GM10248 (cell line): ENCODE results near the gene EFHC1.

Source experiments
- CTCF ChIA-PET: fragments of 300-600 bp; sonication (Branson Sonifier 250); formaldehyde crosslinking; extraction: SDS; loops from one replicate; lab custom pipeline; 2021; ENCODE audit warnings: antibody characterized with exemption; lab: Yijun Ruan, JAX
- POLR2A ChIA-PET: fragments of 350-650 bp; sonication (Branson Sonifier 250); formaldehyde crosslinking; extraction: SDS; loops from one replicate; lab custom pipeline; 2020; ENCODE audit warnings: antibody characterized with exemption; lab: Yijun Ruan, JAX
- DNase-seq: peaks from one replicate; pipeline ENCODE4 v3.0.0; 2012; ENCODE audit errors: extremely low spot score
- CTCF ChIP-seq: IDR thresholded peaks from 2 replicates; pipeline ENCODE4 v1.5.1; 2012; ENCODE audit warnings: mild to moderate bottlenecking, low read depth; ENCODE audit errors: extremely low read depth, missing control alignments, control extremely low read depth

The EFHC1 gene

GRCh38 chr6:52389264-52389625 lies 30.9 kb upstream of the EFHC1 start:
- ChIA-PET CTCF (interaction anchor here (1.3 to 10.0 kb wide), 9 partner anchors 12 to 103 kb away, joined by 3 to 99 read pairs (median 7); partner anchors contain the start of gene PAQR8), POLR2A (interaction anchor here (0.9 kb wide), 1 partner anchor 27 kb away, joined by 6 read pairs; the partner anchor contains the start of gene PAQR8)
- no peak for TF ChIP-seq CTCF
- DNase-seq = no peak

- DNase-seq = peak; percentile 56
- TF ChIP-seq CTCF = no peak
- CTCF ChIA-PET = interaction anchor here (0.7 to 10.0 kb wide), 15 partner anchors 8 to 274 kb away, joined by 3 to 99 read pairs (median 5); partner anchors contain the start of gene PAQR8
- POLR2A ChIA-PET = interaction anchor here (0.9 kb wide), 1 partner anchor 28 kb away, joined by 6 read pairs; the partner anchor contains the start of gene PAQR8
Observed at GRCh38 chr6:52389626-52390360, 30.3 kb upstream of the EFHC1 start.

- no peak for TF ChIP-seq CTCF
- POLR2A ChIA-PET = no interaction called here
- DNase-seq = peak; percentile 32
- CTCF ChIA-PET = interaction anchor here (0.7 to 10.0 kb wide), 16 partner anchors 9 to 273 kb away, joined by 3 to 99 read pairs (median 5); no protein-coding TSS in a partner anchor
Observed at GRCh38 chr6:52390361-52390727, 29.8 kb upstream of the EFHC1 start.

- DNase-seq = no peak
- POLR2A ChIA-PET = no interaction called here
- CTCF ChIA-PET = interaction anchor here (0.9 to 10.0 kb wide), 13 partner anchors 9 to 287 kb away, joined by 3 to 99 read pairs (median 3); partner anchors contain the start of genes MCM3 and PAQR8
- TF ChIP-seq CTCF = no peak
Observed at GRCh38 chr6:52391599-52391998, 28.5 kb upstream of the EFHC1 start.

GRCh38 chr6:52392944-52393343 lies 27.2 kb upstream of the EFHC1 start:
- POLR2A ChIA-PET = no interaction called here
- TF ChIP-seq CTCF = no peak
- CTCF ChIA-PET = interaction anchor here (1.2 to 10.0 kb wide), 4 partner anchors 8 to 103 kb away, joined by 3 to 99 read pairs (median 5); no protein-coding TSS in a partner anchor
- no peak for DNase-seq

- POLR2A ChIA-PET = no interaction called here
- TF ChIP-seq CTCF = no peak
- no peak for DNase-seq
- CTCF ChIA-PET = interaction anchor here (12.8 kb wide), 1 partner anchor 107 kb away, joined by 195 read pairs; the partner anchor contains the start of gene MCM3
Observed at GRCh38 chr6:52393780-52394179, 26.4 kb upstream of the EFHC1 start.
